HCT116 (cell line): ENCODE results near the gene VMP1. TPM values are rescaled to one million over a fixed set of nuclear protein-coding genes. Genes with fewer than 3 reads are reported as not detected.

Experiments
- ATAC-seq: fragments of 200-7000 bp; cut with Tn5 transposase; 2 replicates; pipeline ENCODE4 v1.9.1; 2020; ENCODE audit warnings: mild to moderate bottlenecking, moderate library complexity
- BruUV-seq: library from RNA; stranded (reverse); fragments of 400-500 nt; replicated peaks from 2 replicates; lab custom pipeline; 2021; lab: Mats Ljungman, UMichigan
- CTCF ChIA-PET: fragments of 300-600 bp; sonication (Branson Sonifier 250); formaldehyde crosslinking; loops from one replicate; lab custom pipeline; 2021; ENCODE audit warnings: antibody characterized with exemption; lab: Charles Lee
- POLR2A ChIA-PET: fragments of 300-600, 350-600 bp; sonication (Branson Sonifier 250); formaldehyde crosslinking; loops from one replicate; lab custom pipeline; 2021; ENCODE audit warnings: antibody characterized with exemption; lab: Charles Lee
- RAD21 ChIA-PET, 2 experiments: fragments of 300-600 bp; sonication (Branson Sonifier 250); formaldehyde crosslinking; loops; one replicate each; lab custom pipeline; 2023; ENCODE audit warnings: low total read pairs in 2 of 2; ENCODE audit not compliant: uncharacterized antibody in 2 of 2, unreplicated experiment in 2 of 2, low non-redundant PET in 1 of 2; lab: Charles Lee
- DNase-seq: peaks from one replicate; pipeline ENCODE4 v3.0.0-alpha.2; 2010; ENCODE audit warnings: low read depth, low spot score
- H2AFZ ChIP-seq: fragments of 200-600 bp; shearing (Covaris generic), sonication (generic); 2 replicates; pipeline ENCODE4 v1.6.1; 2017; ENCODE audit warnings: low read depth, mixed run types, mixed read lengths, antibody characterized with exemption, low read length; ENCODE audit not compliant: poor library complexity, severe bottlenecking
- H3K27ac ChIP-seq: 2 replicates; pipeline ENCODE4 v1.5.1; 2012; ENCODE audit warnings: low read depth, low read length
- H3K27me3 ChIP-seq: fragments of 200-600 bp; sonication (generic); 2 replicates; pipeline ENCODE4 v1.6.1; 2016; ENCODE audit warnings: mixed run types, low read length, mixed read lengths; ENCODE audit not compliant: insufficient read depth
- H3K36me3 ChIP-seq, 2 experiments: fragments of 200-500 bp in 1 of 2; fragments of 200-600 bp in 1 of 2; sonication (Bioruptor generic) in 1 of 2; sonication (generic) in 1 of 2; 2 replicates each; pipeline versions ENCODE4 v1.5.1 to v1.6.1; 2014 to 2016; ENCODE audit warnings: low read length in 2 of 2, inconsistent platforms in 1 of 2, mixed read lengths in 1 of 2, mixed run types in 1 of 2; ENCODE audit not compliant: insufficient read depth in 2 of 2, control insufficient read depth in 1 of 2
- H3K4me1 ChIP-seq, 2 experiments: fragments of 200-600 bp in 1 of 2; sonication (generic) in 1 of 2; 2 replicates each; pipeline versions ENCODE4 v1.5.1 to v1.6.1; 2012 to 2017; ENCODE audit warnings: low read length in 2 of 2, inconsistent platforms in 1 of 2, mild to moderate bottlenecking in 1 of 2, mixed read lengths in 1 of 2, mixed run types in 1 of 2, moderate library complexity in 1 of 2; ENCODE audit not compliant: insufficient read depth in 2 of 2, control insufficient read depth in 1 of 2
- H3K4me2 ChIP-seq: fragments of 200-600 bp; sonication (generic); 2 replicates; pipeline ENCODE4 v1.6.1; 2017; ENCODE audit warnings: mixed run types, low read length, mixed read lengths
- H3K4me3 ChIP-seq, 2 experiments: fragments of 200-600 bp in 1 of 2; sonication (generic) in 1 of 2; replicated peaks in 1 of 2; 2 replicates each; pipeline ENCODE4 v1.5.1; 2011 to 2016; ENCODE audit warnings: low read length in 2 of 2, control low read depth in 1 of 2, low read depth in 1 of 2, mild to moderate bottlenecking in 1 of 2, mixed read lengths in 1 of 2, mixed run types in 1 of 2
- H3K79me2 ChIP-seq: fragments of 200-600 bp; sonication (generic); 2 replicates; pipeline ENCODE4 v1.6.1; 2017; ENCODE audit warnings: mild to moderate bottlenecking, mixed run types, low read length, moderate library complexity, mixed read lengths; ENCODE audit not compliant: insufficient read depth
- H3K9ac ChIP-seq: fragments of 200-600 bp; sonication (generic); 2 replicates; pipeline ENCODE4 v1.6.1; 2016; ENCODE audit warnings: low read length, mixed read lengths
- H3K9me2 ChIP-seq: fragments of 200-600 bp; sonication (generic), shearing (Covaris generic); 2 replicates; pipeline ENCODE4 v1.6.1; 2017; ENCODE audit warnings: mixed run types, mild to moderate bottlenecking, moderate library complexity; ENCODE audit not compliant: insufficient read depth
- H3K9me3 ChIP-seq, 2 experiments: fragments of 200-500 bp in 1 of 2; fragments of 200-600 bp in 1 of 2; sonication (Bioruptor generic) in 1 of 2; sonication (generic) in 1 of 2; 2 replicates each; pipeline ENCODE4 v1.6.1; 2014 to 2017; ENCODE audit warnings: low read length in 2 of 2, mixed read lengths in 2 of 2, inconsistent platforms in 1 of 2, low read depth in 1 of 2, mild to moderate bottlenecking in 1 of 2, mixed run types in 1 of 2, moderate library complexity in 1 of 2; ENCODE audit not compliant: control insufficient read depth in 1 of 2, insufficient read depth in 1 of 2
- H4K20me1 ChIP-seq: fragments of 200-600 bp; sonication (generic), shearing (Covaris generic); 2 replicates; pipeline ENCODE4 v1.6.1; 2017; ENCODE audit warnings: mixed run types, mild to moderate bottlenecking, moderate library complexity; ENCODE audit not compliant: insufficient read depth
- ATF3 ChIP-seq: IDR thresholded peaks from 2 replicates; pipeline ENCODE4 v1.6.1; 2012
- CBX3 ChIP-seq: IDR thresholded peaks from 2 replicates; pipeline ENCODE4 v1.6.1; 2012; ENCODE audit warnings: low read depth
- EZH2 ChIP-seq: fragments of 200-600 bp; sonication (generic); IDR thresholded peaks from 2 replicates; pipeline ENCODE4 v1.6.1; 2017; ENCODE audit warnings: antibody characterized with exemption, mixed run types
- JUND ChIP-seq: IDR thresholded peaks from 2 replicates; pipeline ENCODE4 v1.6.1; 2012
- MAX ChIP-seq: IDR thresholded peaks from 2 replicates; pipeline ENCODE4 v1.6.1; 2012
- POLR2A ChIP-seq: IDR thresholded peaks from 2 replicates; pipeline ENCODE4 v1.7.0; 2011; ENCODE audit warnings: borderline replicate concordance; ENCODE audit not compliant: insufficient read depth, insufficient read length; ENCODE audit errors: extremely low read depth
- REST ChIP-seq: IDR thresholded peaks from 2 replicates; pipeline ENCODE4 v1.6.1; 2012; ENCODE audit warnings: low read depth
- SRF ChIP-seq: IDR thresholded peaks from 2 replicates; pipeline ENCODE4 v1.6.1; 2012; ENCODE audit warnings: low read depth
- ZNF274 ChIP-seq: fragments of 200-500 bp; sonication (Bioruptor generic); IDR thresholded peaks from 2 replicates; pipeline ENCODE4 v1.6.1; 2014; ENCODE audit warnings: mild to moderate bottlenecking, low read depth, low read length, inconsistent platforms
- intact Hi-C: fragments of 100-400 bp; cut with micrococcal nuclease; formaldehyde crosslinking; loops from 2 replicates; pipeline ENCODE4 v1.10.0; 2022
- total RNA-seq: library from RNA; stranded (reverse); gene quantifications from one replicate; pipeline ENCODE4 v1.2.1, GENCODE V29; 2021; ENCODE audit not compliant: unreplicated experiment

Gene VMP1
- total RNA-seq, 1 experiment from 2014 or later = 366 TPM

- no peak for TF ChIP-seq POLR2A
- TF ChIP-seq, all 23 proteins: peak for 0
Measured at GRCh38 chr17:59863616-59864015, 156.2 kb downstream of the VMP1 start (continued).

GRCh38 chr17:59869941-59870218 lies 162.4 kb downstream of the VMP1 start:
- Histone ChIP-seq H3K4me2 (no peak overlapping the region), H3K9me2 (no peaks in the 10 kb centered on the region), H3K4me1 (0 out of 4 replicates have a peak, but pooled peaks cover 4 to 5% of the 10 kb centered on the region in 2 experiments), H3K4me3 (no peak overlapping the region), H2AFZ (no peak overlapping the region), H3K9me3 (no peaks in the 10 kb centered on the region), H3K36me3 (peaks cover 3 to 9% of the 10 kb centered on the region in 2 experiments; a peak in 3 of 4 replicates), H4K20me1 (no peaks in the 10 kb centered on the region), H3K27me3 (no peaks in the 10 kb centered on the region), H3K27ac (no peak overlapping the region), H3K9ac (no peak overlapping the region), H3K79me2 (no peaks in the 10 kb centered on the region)
- CTCF ChIA-PET = interaction anchor here (0.9 to 2.2 kb wide), 3 partner anchors 10 to 118 kb away, joined by 3 to 8 read pairs (median 3); no protein-coding TSS in a partner anchor
- POLR2A ChIA-PET = interaction anchor here (0.9 kb wide), 1 partner anchor 12 kb away, joined by 3 read pairs; no protein-coding TSS in a partner anchor
- no peak for TF ChIP-seq CBX3
- no peak for TF ChIP-seq EZH2
- TF ChIP-seq ZNF274 = no peak
- TF ChIP-seq SRF = no peak
- TF ChIP-seq REST = no peak
- TF ChIP-seq MAX = no peak
- no peak for TF ChIP-seq ATF3
- no peak for TF ChIP-seq JUND
- intact Hi-C loops = no loop called here
- RAD21 ChIA-PET = no interaction called here
- no TSS peak for BruUV-seq
- no peak for ATAC-seq
- no peak for DNase-seq
